Activated CD8-positive, alpha-beta T cell treated with anti-CD3 and anti-CD28 coated beads for 36 hours (primary cell): ENCODE results near the gene C14orf93. TPM values are rescaled to one million over a fixed set of nuclear protein-coding genes. Genes with fewer than 3 reads are reported as not detected.

ENCODE experiments used
- ATAC-seq: fragments of 200-7000 bp; cut with Tn5 transposase; one replicate; pipeline ENCODE4 v1.10.0; 2021; ENCODE audit warnings: mild to moderate bottlenecking, moderate library complexity
- CTCF ChIA-PET: fragments of 350-600 bp; sonication (Branson Sonifier 250); formaldehyde crosslinking; loops from one replicate; lab custom pipeline; 2021; ENCODE audit warnings: antibody characterized with exemption; lab: Charles Lee
- POLR2A ChIA-PET: fragments of 350-600 bp; sonication (Branson Sonifier 250); formaldehyde crosslinking; loops from one replicate; lab custom pipeline; 2021; ENCODE audit warnings: antibody characterized with exemption; lab: Charles Lee
- DNase-seq: peaks from one replicate; pipeline ENCODE4 v3.0.0-alpha.2; 2020
- H3K27ac Mint-ChIP-seq: one replicate; pipeline ENCODE4 v1.8.0; 2021; ENCODE audit warnings: mild to moderate bottlenecking, mixed read lengths
- H3K27me3 Mint-ChIP-seq: one replicate; pipeline ENCODE4 v1.8.0; 2021; ENCODE audit warnings: mixed read lengths
- H3K36me3 Mint-ChIP-seq: one replicate; pipeline ENCODE4 v1.8.0; 2021; ENCODE audit warnings: low read depth, mixed read lengths
- H3K4me1 Mint-ChIP-seq: one replicate; pipeline ENCODE4 v1.8.0; 2021; ENCODE audit warnings: low read depth, mixed read lengths
- H3K4me3 Mint-ChIP-seq: one replicate; pipeline ENCODE4 v1.8.0; 2021; ENCODE audit warnings: mild to moderate bottlenecking, moderate library complexity, mixed read lengths
- H3K9me3 Mint-ChIP-seq: one replicate; pipeline ENCODE4 v1.8.0; 2021; ENCODE audit warnings: mixed read lengths
- intact Hi-C: fragments of 100-400 bp; cut with micrococcal nuclease; formaldehyde crosslinking; loops from one replicate; pipeline ENCODE4 v1.10.0; 2022
- total RNA-seq, 2 experiments: library from RNA; stranded (reverse); gene quantifications; one replicate each; pipeline ENCODE4 v1.2.3, GENCODE V29; 2021
- TF ChIP-seq, protein P1 (sequence below): fragments of 200-600 bp; IDR thresholded peaks from one replicate; pipeline ENCODE4 v1.8.0; 2022; ENCODE audit warnings: antibody characterized with exemption, mild to moderate bottlenecking

The C14orf93 gene
- total RNA-seq, 2 experiments from 2014 or later = 13.2 to 13.5 TPM

DNA sequence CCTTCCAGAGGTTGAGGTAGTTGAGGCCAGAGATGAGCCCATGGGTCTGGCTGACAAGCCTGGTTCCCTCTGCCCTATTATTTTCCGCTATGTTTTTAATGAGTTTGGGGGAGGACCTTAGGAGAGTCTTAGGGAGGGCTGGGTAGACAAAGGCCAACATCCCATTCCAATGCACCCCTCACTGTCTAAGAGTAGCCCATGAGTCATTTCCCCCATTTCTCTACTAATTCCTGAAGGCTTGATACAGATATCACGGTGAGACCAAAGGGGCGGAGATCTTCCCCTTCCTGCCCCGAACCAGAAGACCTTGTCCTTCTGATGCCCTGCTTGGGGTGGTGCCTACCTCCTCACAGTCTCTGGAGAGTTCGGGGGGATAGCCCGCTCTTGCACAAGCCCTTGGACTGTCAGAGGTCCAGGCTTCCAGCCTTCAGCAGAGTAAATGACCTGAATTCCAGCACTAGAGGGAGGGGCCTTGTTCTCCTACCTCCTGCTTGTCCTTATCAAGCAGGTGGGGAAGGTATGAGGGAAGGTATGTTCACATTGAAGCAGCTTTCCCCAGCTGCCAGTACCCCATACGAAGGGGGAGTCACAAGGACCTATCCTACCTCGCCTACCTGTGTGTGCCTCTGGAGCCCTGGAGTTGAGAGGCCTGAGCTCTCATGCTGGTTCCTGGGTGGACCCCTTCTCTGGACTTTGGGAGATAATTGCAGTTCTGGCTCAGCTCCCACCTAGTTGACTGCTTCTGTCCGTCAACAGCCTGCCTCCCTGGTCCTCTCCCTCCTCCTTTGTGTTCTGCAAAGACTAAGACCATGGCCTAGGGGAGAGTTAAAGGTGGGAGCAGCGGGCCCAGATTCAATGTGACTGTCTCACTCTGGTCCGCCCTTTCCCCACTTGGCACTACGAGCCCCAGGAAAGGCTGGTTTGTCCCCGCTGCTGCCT is 35.7 kb upstream of the C14orf93 start:
- H3K27ac Mint-ChIP-seq = no peak overlapping the region
- CTCF ChIA-PET = interaction anchor here (2.0 to 2.1 kb wide), 2 partner anchors 59 to 72 kb away, joined by 5 to 8 read pairs; no protein-coding TSS in a partner anchor
- H3K4me1 Mint-ChIP-seq = no peaks in the 10 kb centered on the region
- intact Hi-C loops = no loop called here
- peaks cover 2% of the 10 kb centered on the region for H3K27me3 Mint-ChIP-seq
- H3K36me3 Mint-ChIP-seq = no peaks in the 10 kb centered on the region
- H3K9me3 Mint-ChIP-seq = no peaks in the 10 kb centered on the region
- TF ChIP-seq, protein P1, sequence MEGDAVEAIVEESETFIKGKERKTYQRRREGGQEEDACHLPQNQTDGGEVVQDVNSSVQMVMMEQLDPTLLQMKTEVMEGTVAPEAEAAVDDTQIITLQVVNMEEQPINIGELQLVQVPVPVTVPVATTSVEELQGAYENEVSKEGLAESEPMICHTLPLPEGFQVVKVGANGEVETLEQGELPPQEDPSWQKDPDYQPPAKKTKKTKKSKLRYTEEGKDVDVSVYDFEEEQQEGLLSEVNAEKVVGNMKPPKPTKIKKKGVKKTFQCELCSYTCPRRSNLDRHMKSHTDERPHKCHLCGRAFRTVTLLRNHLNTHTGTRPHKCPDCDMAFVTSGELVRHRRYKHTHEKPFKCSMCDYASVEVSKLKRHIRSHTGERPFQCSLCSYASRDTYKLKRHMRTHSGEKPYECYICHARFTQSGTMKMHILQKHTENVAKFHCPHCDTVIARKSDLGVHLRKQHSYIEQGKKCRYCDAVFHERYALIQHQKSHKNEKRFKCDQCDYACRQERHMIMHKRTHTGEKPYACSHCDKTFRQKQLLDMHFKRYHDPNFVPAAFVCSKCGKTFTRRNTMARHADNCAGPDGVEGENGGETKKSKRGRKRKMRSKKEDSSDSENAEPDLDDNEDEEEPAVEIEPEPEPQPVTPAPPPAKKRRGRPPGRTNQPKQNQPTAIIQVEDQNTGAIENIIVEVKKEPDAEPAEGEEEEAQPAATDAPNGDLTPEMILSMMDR = no peak
- POLR2A ChIA-PET = no interaction called here
- DNase-seq (no peak), ATAC-seq (no peak)
- H3K4me3 Mint-ChIP-seq = no peak overlapping the region

GRCh38 chr14:23044840-23045239 is 34.9 kb upstream of the C14orf93 start:
- CTCF ChIA-PET = interaction anchor here (1.5 to 2.6 kb wide), 2 partner anchors 13 to 50 kb away, joined by 4 to 12 read pairs; no protein-coding TSS in a partner anchor
- Mint-ChIP-seq H3K27ac (no peak overlapping the region), H3K27me3 (peaks cover 2% of the 10 kb centered on the region), H3K4me3 (no peak overlapping the region), H3K36me3 (no peaks in the 10 kb centered on the region), H3K9me3 (no peaks in the 10 kb centered on the region), H3K4me1 (no peaks in the 10 kb centered on the region)
- no peak for ATAC-seq
- no peak for DNase-seq
- intact Hi-C loops = no loop called here
- POLR2A ChIA-PET = no interaction called here
- TF ChIP-seq, protein P1 = no peak

GRCh38 chr14:23043754-23044153 is 33.8 kb upstream of the C14orf93 start:
- H3K27me3 Mint-ChIP-seq = peaks cover 2% of the 10 kb centered on the region
- no peaks in the 10 kb centered on the region for H3K9me3 Mint-ChIP-seq
- CTCF ChIA-PET = interaction anchor here (1.0 to 2.6 kb wide), 6 partner anchors 14 to 81 kb away, joined by 3 to 12 read pairs (median 4); partner anchors contain the start of gene AJUBA
- TF ChIP-seq, protein P1 = no peak
- DNase-seq = no peak
- no peaks in the 10 kb centered on the region for H3K36me3 Mint-ChIP-seq
- no peaks in the 10 kb centered on the region for H3K4me1 Mint-ChIP-seq
- ATAC-seq = no peak
- POLR2A ChIA-PET = interaction anchor here (1.6 kb wide), 2 partner anchors 10 to 37 kb away, joined by 4 to 5 read pairs; no protein-coding TSS in a partner anchor
- intact Hi-C loops = no loop called here
- no peak overlapping the region for H3K4me3 Mint-ChIP-seq
- no peak overlapping the region for H3K27ac Mint-ChIP-seq

DNA sequence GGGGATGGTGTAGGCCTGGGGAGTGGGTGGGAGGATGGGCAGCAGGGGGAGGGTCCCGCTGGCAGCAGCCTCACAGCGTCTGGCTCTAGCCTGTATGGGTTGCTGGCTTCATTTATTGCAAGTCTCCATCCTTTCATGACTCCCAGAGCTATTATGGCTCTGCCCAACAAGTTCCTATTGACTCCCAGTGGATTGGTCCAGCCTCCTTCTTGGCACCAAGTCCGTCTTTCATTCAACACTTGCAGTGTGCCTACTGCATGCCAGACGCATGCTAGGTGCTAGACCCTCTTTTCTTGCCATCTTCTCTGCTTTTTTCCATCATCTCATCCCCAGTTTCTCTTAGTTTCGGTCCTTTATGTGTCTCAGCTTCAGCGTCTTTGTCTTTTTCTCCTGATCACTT is 33.2 kb upstream of the C14orf93 start:
- no peak for DNase-seq
- TF ChIP-seq, protein P1 = no peak
- no peak overlapping the region for H3K27ac Mint-ChIP-seq
- no peaks in the 10 kb centered on the region for H3K36me3 Mint-ChIP-seq
- ChIA-PET CTCF (interaction anchor here (0.9 to 4.2 kb wide), 11 partner anchors 10 to 80 kb away, joined by 3 to 15 read pairs (median 3); partner anchors contain the start of genes AJUBA and CDH24), POLR2A (interaction anchor here (0.8 to 1.6 kb wide), 3 partner anchors 9 to 37 kb away, joined by 3 to 5 read pairs (median 4); partner anchors contain the start of gene CDH24)
- H3K4me1 Mint-ChIP-seq = no peaks in the 10 kb centered on the region
- intact Hi-C loops = no loop called here
- H3K4me3 Mint-ChIP-seq = no peak overlapping the region
- ATAC-seq = no peak
- H3K27me3 Mint-ChIP-seq = peaks cover 2% of the 10 kb centered on the region
- H3K9me3 Mint-ChIP-seq = no peaks in the 10 kb centered on the region
